Thyroid gland (tissue), 4 donors: ENCODE measurements around the gene MAPK8. TPM values are rescaled to one million over a fixed set of nuclear protein-coding genes. Genes with fewer than 3 reads are reported as not detected.

Experiments used
- DNase-seq, 2 donors: peaks; one replicate each; pipeline ENCODE4 v3.0.0-alpha.2; 2019
- H3K27ac ChIP-seq, 3 donors: fragments of 200-600 bp; sonication (generic); 1 replicate in 2 of 3; 2 replicates in 1 of 3; pipeline ENCODE4 v1.5.1; 2016 to 2019; ENCODE audit warnings: mild to moderate bottlenecking in 1 of 3, moderate library complexity in 1 of 3
- H3K27me3 ChIP-seq: fragments of 200-600 bp; sonication (generic); one replicate; pipeline ENCODE4 v1.5.1; 2019
- H3K36me3 ChIP-seq, 2 donors: fragments of 200-600 bp; sonication (generic); one replicate each; pipeline ENCODE4 v1.5.1; 2016 to 2019
- H3K4me1 ChIP-seq, 2 donors: fragments of 200-600 bp; sonication (generic); one replicate each; pipeline ENCODE4 v1.5.1; 2017 to 2019
- H3K4me3 ChIP-seq, 3 donors: fragments of 200-600 bp; sonication (generic); replicated peaks in 1 of 3; 1 replicate in 2 of 3; 2 replicates in 1 of 3; pipeline ENCODE4 v1.5.1; 2016; ENCODE audit warnings: mild to moderate bottlenecking in 1 of 3
- H3K9me3 ChIP-seq: fragments of 200-600 bp; sonication (generic); one replicate; pipeline ENCODE4 v1.5.1; 2017
- POLR2A ChIP-seq, 2 donors: fragments of 450-650 bp; IDR thresholded peaks; one replicate each; pipeline ENCODE4 v1.6.1; 2017; ENCODE audit warnings: antibody characterized with exemption in 2 of 2, mild to moderate bottlenecking in 2 of 2, moderate library complexity in 1 of 2
- WGBS, 2 donors: methylation state at CpG; one replicate each; pipeline ENCODE4 v1.1.5; 2017; 5-methylcytosine and 5-hydroxymethylcytosine counted together
- intact Hi-C: fragments of 100-400 bp; cut with DNase I; formaldehyde crosslinking; loops from one replicate; pipeline ENCODE4 v1.15.1; 2023
- total RNA-seq, 4 donors: library from RNA; depleted of rRNA; stranded (reverse); fragments of >200 nt; gene quantifications; one replicate each; pipeline ENCODE4 v1.2.3, GENCODE V29; 2016
- TF ChIP-seq, protein P1 (sequence below), 6 experiments: fragments of 200-600 bp in 3 of 6; fragments of 450-650 bp in 3 of 6; sonication (generic) in 3 of 6; IDR thresholded peaks; one replicate each; pipeline ENCODE4 v1.5.1; 2016 to 2019; ENCODE audit warnings: antibody characterized with exemption in 6 of 6, mild to moderate bottlenecking in 2 of 6, inconsistent platforms in 1 of 6, moderate library complexity in 1 of 6

Gene MAPK8
- total RNA-seq, 4 donors from 2014 or later: 76.2 to 165 (median 99.0) TPM

DNA sequence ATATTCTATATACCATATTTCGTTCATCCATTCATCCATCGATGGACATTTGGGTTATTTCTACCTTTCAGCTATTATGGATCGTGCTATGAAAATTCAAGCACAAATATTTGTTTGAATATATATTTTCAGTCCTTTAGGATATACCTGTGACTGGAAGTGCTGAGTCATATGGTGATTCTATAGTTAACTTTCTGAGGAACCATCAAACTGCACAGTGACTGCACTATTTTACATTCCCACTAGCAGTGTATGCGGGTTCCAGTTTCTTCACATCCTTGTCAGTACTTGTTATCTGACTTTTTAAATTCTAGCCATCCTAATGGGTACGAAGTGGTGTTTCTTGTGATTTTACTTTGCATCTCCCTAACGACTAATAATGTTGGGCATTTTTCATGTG is 104.0 kb downstream of the MAPK8 start:
- Histone ChIP-seq H3K27ac (no peak overlapping the region), H3K4me1 (peaks cover 12 to 16% of the 10 kb centered on the region in 2 donors), H3K27me3 (no peaks in the 10 kb centered on the region), H3K36me3 (peaks cover 4 to 8% of the 10 kb centered on the region in 2 donors), H3K4me3 (no peak overlapping the region), H3K9me3 (no peaks in the 10 kb centered on the region)
- TF ChIP-seq POLR2A (IDR thresholded peaks at IDR 0.05): no peak
- TF ChIP-seq, protein P1, sequence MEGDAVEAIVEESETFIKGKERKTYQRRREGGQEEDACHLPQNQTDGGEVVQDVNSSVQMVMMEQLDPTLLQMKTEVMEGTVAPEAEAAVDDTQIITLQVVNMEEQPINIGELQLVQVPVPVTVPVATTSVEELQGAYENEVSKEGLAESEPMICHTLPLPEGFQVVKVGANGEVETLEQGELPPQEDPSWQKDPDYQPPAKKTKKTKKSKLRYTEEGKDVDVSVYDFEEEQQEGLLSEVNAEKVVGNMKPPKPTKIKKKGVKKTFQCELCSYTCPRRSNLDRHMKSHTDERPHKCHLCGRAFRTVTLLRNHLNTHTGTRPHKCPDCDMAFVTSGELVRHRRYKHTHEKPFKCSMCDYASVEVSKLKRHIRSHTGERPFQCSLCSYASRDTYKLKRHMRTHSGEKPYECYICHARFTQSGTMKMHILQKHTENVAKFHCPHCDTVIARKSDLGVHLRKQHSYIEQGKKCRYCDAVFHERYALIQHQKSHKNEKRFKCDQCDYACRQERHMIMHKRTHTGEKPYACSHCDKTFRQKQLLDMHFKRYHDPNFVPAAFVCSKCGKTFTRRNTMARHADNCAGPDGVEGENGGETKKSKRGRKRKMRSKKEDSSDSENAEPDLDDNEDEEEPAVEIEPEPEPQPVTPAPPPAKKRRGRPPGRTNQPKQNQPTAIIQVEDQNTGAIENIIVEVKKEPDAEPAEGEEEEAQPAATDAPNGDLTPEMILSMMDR (IDR thresholded peaks at IDR 0.05): no peak
- no peak for DNase-seq
- 98% methylated on average over 6 of the region's 6 CpGs for WGBS, 2 donors
- intact Hi-C loops: no loop called here

DNA sequence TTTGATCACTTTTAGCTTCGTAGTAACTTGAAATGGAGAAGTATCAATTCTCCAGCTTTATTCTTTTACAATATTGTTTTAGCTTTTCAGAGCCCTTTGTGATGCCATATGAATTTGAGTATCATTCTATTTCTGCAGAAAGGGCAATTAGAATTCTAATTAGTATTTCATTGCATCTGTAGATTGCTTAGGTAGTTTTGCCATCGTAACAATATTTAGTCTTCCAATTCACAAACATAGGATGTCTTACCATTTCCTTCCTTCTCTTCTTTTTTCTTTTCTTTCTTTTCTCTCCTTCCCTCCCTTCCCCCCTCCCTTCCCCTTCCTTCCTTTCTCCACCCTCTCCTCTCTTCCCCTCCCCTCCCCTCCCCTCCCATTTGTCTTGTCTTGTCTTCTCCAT is 105.0 kb downstream of the MAPK8 start:
- no peak for DNase-seq
- Histone ChIP-seq H3K4me1 (peaks cover 7 to 16% of the 10 kb centered on the region in 2 donors), H3K9me3 (no peaks in the 10 kb centered on the region), H3K27me3 (no peaks in the 10 kb centered on the region), H3K36me3 (peaks cover 4 to 8% of the 10 kb centered on the region in 2 donors), H3K4me3 (no peak overlapping the region), H3K27ac (no peak overlapping the region)
- no peak for TF ChIP-seq POLR2A (IDR thresholded peaks at IDR 0.05)
- TF ChIP-seq, protein P1 (IDR thresholded peaks at IDR 0.05): no peak
- intact Hi-C loops: no loop called here
- WGBS, 2 donors: 95 to 96% methylated on average over 2 of the region's 2 CpGs

DNA sequence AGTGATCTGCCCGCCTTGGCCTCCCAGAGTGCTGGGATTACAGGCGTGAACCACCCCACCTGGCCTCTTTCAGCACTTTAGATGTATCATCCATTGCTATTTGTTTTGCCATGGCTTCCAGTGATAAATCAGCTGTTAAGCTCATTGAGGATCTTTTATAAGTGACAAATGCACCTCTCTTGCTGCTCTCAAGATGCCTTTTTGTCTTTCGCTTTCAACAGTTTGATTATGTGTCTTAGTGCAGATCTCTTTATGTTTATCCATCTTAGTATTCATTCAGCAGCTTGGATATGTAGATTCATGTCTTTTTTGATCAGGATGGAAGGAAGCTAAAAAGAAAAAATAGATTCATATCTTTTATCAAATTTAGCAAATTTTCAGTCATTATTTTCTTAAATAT is 105.6 kb downstream of the MAPK8 start:
- intact Hi-C loops: no loop called here
- Histone ChIP-seq H3K4me1 (peaks cover 11 to 17% of the 10 kb centered on the region in 2 donors), H3K36me3 (peaks cover 4 to 8% of the 10 kb centered on the region in 2 donors), H3K4me3 (no peak overlapping the region), H3K27me3 (no peaks in the 10 kb centered on the region), H3K27ac (no peak overlapping the region), H3K9me3 (no peaks in the 10 kb centered on the region)
- no peak for TF ChIP-seq POLR2A (IDR thresholded peaks at IDR 0.05)
- TF ChIP-seq, protein P1 (IDR thresholded peaks at IDR 0.05): no peak
- 96 to 98% methylated on average over 3 of the region's 3 CpGs for WGBS, 2 donors
- no peak for DNase-seq

DNA sequence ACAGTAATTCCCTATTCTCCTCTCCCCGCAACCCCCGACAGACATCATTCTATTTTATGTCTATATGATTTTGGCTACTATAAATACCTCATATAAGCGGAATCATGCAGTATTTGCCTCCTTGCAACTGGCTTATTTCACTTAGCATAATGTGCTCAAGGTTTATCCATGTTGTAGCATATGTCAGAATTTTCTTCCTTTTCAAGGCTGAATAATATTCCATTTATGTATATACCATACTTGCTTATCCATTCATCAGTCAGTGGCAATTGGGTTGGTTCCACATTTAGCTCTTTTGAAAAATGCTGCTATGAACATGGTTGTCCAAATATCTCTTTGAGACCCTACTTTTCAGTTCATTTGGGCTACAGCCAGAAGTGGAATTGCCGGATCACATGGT is 106.5 kb downstream of the MAPK8 start:
- peaks cover 4 to 8% of the 10 kb centered on the region in 2 donors for H3K36me3 ChIP-seq
- H3K9me3 ChIP-seq: no peaks in the 10 kb centered on the region
- no peak for TF ChIP-seq POLR2A (IDR thresholded peaks at IDR 0.05)
- TF ChIP-seq, protein P1 (IDR thresholded peaks at IDR 0.05): no peak
- DNase-seq: no peak
- intact Hi-C loops: no loop called here
- H3K4me1 ChIP-seq: peaks cover 13 to 18% of the 10 kb centered on the region in 2 donors
- no peak overlapping the region for H3K27ac ChIP-seq
- no peaks in the 10 kb centered on the region for H3K27me3 ChIP-seq
- no peak overlapping the region for H3K4me3 ChIP-seq
- 98% methylated on average over 4 of the region's 4 CpGs for WGBS, 2 donors

DNA sequence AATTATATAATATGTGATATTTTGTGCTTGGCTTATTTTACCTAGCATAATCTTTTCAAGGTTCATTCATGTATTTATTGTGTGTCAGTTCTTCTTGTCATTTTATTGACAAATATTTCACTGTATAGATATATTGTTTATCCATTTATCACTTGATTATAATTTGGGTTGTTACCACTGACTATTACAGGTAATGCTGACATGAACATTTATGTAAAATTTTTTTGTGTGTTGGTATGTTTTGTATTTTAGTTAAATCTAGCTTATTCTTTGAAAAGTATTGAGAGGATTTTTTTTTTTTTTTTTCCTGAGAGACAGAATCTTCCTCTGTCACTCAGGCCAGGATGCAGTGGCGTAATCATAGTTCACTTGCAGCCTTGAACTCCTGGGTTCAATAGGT is 107.7 kb downstream of the MAPK8 start:
- H3K9me3 ChIP-seq: no peaks in the 10 kb centered on the region
- no peak overlapping the region for H3K27ac ChIP-seq
- WGBS, 2 donors: 100% methylated on average over 1 of the region's 1 CpG
- intact Hi-C loops: no loop called here
- peaks cover 4 to 8% of the 10 kb centered on the region in 2 donors for H3K36me3 ChIP-seq
- no peak for DNase-seq
- H3K4me3 ChIP-seq: no peak overlapping the region
- TF ChIP-seq POLR2A (IDR thresholded peaks at IDR 0.05): no peak
- TF ChIP-seq, protein P1 (IDR thresholded peaks at IDR 0.05): no peak
- peaks cover 20 to 22% of the 10 kb centered on the region in 2 donors for H3K4me1 ChIP-seq
- no peaks in the 10 kb centered on the region for H3K27me3 ChIP-seq
